Frontal cortex (tissue), 4 donors: ENCODE measurements around the gene SLC6A2. TPM values are rescaled to one million over a fixed set of nuclear protein-coding genes. Genes with fewer than 3 reads are reported as not detected.

Experiments used
- DNase-seq, 2 donors: peaks; one replicate each; pipeline ENCODE4 v3.0.0; 2012; ENCODE audit warnings: low spot score in 2 of 2
- FAIRE-seq: peaks from 2 replicates; lab custom pipeline; 2012; peaks lifted over from hg19 to GRCh38; lab: Jason Lieb, UNC
- total RNA-seq: library from RNA; depleted of rRNA; stranded (reverse); fragments of >200 nt; gene quantifications from one replicate; pipeline ENCODE4 v1.2.3, GENCODE V29; 2014
- donor health status: control.
- donor health status: control.
- donor health status: control.

The SLC6A2 gene
- total RNA-seq, 1 donor from 2014 or later: under 0.01 TPM

GRCh38 chr16:55666012-55666411 lies 10.2 kb downstream of the SLC6A2 start:
- FAIRE-seq: no peak
- no peak for DNase-seq

- FAIRE-seq (no peak), DNase-seq (no peak)
Measured at GRCh38 chr16:55667753-55668152, 12.0 kb downstream of the SLC6A2 start.

- no peak for FAIRE-seq
Measured at GRCh38 chr16:55668340-55669281, 12.8 kb downstream of the SLC6A2 start.

GRCh38 chr16:55671206-55671973 lies 15.6 kb downstream of the SLC6A2 start:
- FAIRE-seq (no peak), DNase-seq (no peak)

More at GRCh38 chr16:55668340-55669281, 12.8 kb downstream of the SLC6A2 start:
- DNase-seq: no peak

GRCh38 chr16:55671974-55672280 lies 16.1 kb downstream of the SLC6A2 start:
- DNase-seq (no peak), FAIRE-seq (no peak)

GRCh38 chr16:55672471-55672870 lies 16.7 kb downstream of the SLC6A2 start:
- DNase-seq (no peak), FAIRE-seq (no peak)

- no peak for DNase-seq
- FAIRE-seq: no peak
Measured at GRCh38 chr16:55678161-55678821, 22.5 kb downstream of the SLC6A2 start.

GRCh38 chr16:55682086-55682485 lies 26.3 kb downstream of the SLC6A2 start:
- no peak for FAIRE-seq
- no peak for DNase-seq

- DNase-seq (no peak), FAIRE-seq (no peak)
Measured at GRCh38 chr16:55685973-55686372, 30.2 kb downstream of the SLC6A2 start.

- DNase-seq (no peak), FAIRE-seq (no peak)
Measured at GRCh38 chr16:55686671-55687070, 30.9 kb downstream of the SLC6A2 start.

- no peak for FAIRE-seq
- DNase-seq: no peak
Measured at GRCh38 chr16:55687802-55688201, 32.0 kb downstream of the SLC6A2 start.

GRCh38 chr16:55690841-55691240 lies 35.1 kb downstream of the SLC6A2 start:
- FAIRE-seq (no peak), DNase-seq (no peak)

- FAIRE-seq (no peak), DNase-seq (no peak)
Measured at GRCh38 chr16:55691771-55692170, 36.0 kb downstream of the SLC6A2 start.

GRCh38 chr16:55695595-55695994 lies 39.8 kb downstream of the SLC6A2 start:
- DNase-seq: no peak
- FAIRE-seq: no peak

- FAIRE-seq (no peak), DNase-seq (no peak)
Measured at GRCh38 chr16:55697867-55698266, 42.1 kb downstream of the SLC6A2 start.

GRCh38 chr16:55698331-55698730 lies 42.5 kb downstream of the SLC6A2 start:
- DNase-seq (no peak), FAIRE-seq (no peak)

GRCh38 chr16:55698946-55699345 lies 43.2 kb downstream of the SLC6A2 start:
- FAIRE-seq: no peak
- DNase-seq: no peak

GRCh38 chr16:55699616-55700015 lies 43.8 kb downstream of the SLC6A2 start:
- FAIRE-seq (no peak), DNase-seq (no peak)

GRCh38 chr16:55700067-55700466 lies 44.3 kb downstream of the SLC6A2 start:
- FAIRE-seq: no peak
- no peak for DNase-seq

GRCh38 chr16:55700961-55701360 lies 45.2 kb downstream of the SLC6A2 start:
- FAIRE-seq: no peak

More at GRCh38 chr16:55700961-55701360, 45.2 kb downstream of the SLC6A2 start:
- DNase-seq: no peak
